ENCODE results near the gene GPR25.

GPR25 gene

DNA sequence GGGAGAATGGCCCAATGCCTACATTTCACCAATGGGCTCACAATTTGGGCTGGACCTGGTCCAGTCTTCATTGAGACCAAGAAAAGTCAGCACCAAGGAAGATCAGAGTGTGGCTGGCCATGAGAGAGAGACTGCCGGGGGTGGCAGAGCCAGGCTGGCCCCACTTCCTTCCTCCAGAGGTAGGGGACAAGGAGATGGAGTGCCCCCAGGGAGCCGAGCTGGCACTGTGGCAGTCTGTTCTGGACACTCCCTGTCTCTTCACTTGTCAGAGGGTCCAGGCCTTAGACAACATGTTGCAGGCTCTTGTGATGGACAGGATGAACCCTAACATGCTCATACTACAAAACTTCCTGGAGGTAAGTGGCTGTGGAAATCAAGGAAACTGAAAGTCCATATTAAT, 49.6 kb downstream of the GPR25 start:
- no peak overlapping the region for H3K4me3 ChIP-seq (ENCODE audit: low read depth, low read length)
- TF ChIP-seq, protein P1, sequence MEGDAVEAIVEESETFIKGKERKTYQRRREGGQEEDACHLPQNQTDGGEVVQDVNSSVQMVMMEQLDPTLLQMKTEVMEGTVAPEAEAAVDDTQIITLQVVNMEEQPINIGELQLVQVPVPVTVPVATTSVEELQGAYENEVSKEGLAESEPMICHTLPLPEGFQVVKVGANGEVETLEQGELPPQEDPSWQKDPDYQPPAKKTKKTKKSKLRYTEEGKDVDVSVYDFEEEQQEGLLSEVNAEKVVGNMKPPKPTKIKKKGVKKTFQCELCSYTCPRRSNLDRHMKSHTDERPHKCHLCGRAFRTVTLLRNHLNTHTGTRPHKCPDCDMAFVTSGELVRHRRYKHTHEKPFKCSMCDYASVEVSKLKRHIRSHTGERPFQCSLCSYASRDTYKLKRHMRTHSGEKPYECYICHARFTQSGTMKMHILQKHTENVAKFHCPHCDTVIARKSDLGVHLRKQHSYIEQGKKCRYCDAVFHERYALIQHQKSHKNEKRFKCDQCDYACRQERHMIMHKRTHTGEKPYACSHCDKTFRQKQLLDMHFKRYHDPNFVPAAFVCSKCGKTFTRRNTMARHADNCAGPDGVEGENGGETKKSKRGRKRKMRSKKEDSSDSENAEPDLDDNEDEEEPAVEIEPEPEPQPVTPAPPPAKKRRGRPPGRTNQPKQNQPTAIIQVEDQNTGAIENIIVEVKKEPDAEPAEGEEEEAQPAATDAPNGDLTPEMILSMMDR (IDR thresholded peaks at IDR 0.05; ENCODE audit: low read depth, low read length): no peak

GRCh38 chr1:200923601-200924000, 50.8 kb downstream of the GPR25 start:
- H3K4me3 ChIP-seq (ENCODE audit: low read depth, low read length): no peak overlapping the region
- TF ChIP-seq, protein P1 (IDR thresholded peaks at IDR 0.05; ENCODE audit: low read depth, low read length): no peak

Measured in WI38 (cell line).